Stimulated activated CD4-positive, alpha-beta T cell treated with anti-CD3 and anti-CD28 coated beads, Interleukin-12 subunit alpha, Interleukin-12 subunit beta, amount 100 ng/mL, for 24 hours (primary cell): ENCODE results near the gene EBI3.
A peak's percentile ranks its signal among the peaks of the same experiment; 100 is the strongest.
"Not testable (repeated sequence)": the region's sequence is repeated elsewhere in the genome, so short reads cannot be mapped to it uniquely, and the experiment has no call there.

ENCODE experiments used
- DNase-seq, 2 experiments: peaks; one replicate each; pipeline ENCODE4 v3.0.0-alpha.2; 2020; ENCODE audit warnings: low read depth in 2 of 2

EBI3 gene

DNA sequence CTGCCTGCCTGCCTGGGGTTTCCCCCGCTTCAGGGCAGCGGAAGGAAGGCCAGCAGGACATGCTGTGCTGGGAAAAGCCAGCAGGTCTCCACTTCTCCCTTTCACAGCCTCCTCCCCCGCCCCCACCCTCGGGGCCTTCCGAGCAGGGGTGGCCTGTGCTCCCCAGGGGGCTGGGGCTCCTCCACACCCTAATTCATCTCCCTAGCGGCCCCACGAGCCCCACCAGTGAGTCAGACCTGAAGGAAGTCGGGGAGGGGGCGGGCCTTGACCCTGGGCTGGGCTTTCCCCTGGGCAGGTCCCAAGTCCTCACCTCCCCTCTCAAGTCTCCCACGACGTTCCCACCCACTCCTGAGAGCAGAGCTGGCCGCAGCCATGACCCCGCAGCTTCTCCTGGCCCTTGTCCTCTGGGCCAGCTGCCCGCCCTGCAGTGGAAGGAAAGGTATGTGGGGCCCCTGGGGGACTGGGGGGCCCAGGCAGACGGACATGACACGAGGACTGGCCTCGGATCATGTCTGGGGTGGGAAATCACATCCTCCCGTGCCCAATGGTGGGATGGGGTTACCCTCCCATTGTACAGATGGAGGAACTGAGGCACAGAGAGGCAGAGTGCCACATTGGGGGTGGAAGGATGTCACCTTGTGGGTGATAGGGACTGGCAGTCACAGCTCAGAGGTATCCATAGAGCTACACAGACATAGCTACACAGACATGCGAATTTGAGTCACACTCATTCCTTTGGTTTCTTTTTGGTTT, at the start of gene EBI3:
EBI3 (plus strand) TSS at position 345 of the 753 bp plus-strand sequence; CDS start at position 373, 28 bp downstream.
- DNase-seq = peak in 1 of 2 experiments; percentile 55

GRCh38 chr19:4181053-4181508, 48.2 kb upstream of the EBI3 start:
- no peak for DNase-seq

DNA sequence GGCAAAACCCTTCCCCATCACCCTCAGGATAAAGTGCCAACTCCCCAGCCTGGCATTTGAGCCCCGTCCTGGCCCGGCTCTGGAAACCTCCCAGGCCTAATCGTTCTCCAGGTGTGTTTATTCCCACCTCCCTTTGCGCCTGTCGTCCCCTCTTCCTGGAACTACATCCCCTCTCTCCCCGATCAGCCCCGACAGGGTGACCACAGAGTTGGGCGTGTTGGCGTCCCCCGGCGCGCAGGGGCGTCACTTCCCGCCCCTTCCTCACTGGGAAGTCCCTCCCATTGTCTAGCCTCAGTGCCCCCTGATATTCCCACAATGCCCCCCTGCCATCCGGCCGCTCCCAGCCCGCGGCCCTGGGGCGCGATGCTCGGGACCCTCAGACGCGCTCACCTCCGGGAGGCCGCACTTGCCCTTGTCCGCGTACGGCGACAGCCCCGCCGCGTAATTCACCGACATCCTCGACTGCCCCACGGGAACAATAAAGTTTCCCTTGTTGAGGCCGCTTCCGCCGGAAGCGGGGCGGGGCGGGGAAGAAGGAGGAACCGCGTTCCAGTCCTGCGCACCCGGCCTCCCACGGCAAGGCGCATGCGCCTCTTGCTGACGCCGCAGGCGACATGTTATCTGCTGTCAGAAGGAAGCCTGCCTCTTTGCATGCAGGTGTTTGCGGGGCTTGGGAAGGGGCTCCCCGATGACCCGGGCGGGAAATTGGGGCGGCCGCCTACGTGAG, 47.1 kb upstream of the EBI3 start, which contains the start of the genes ANKRD24 and SIRT6:
ANKRD24 (plus strand) TSS at position 606 of the 727 bp plus-strand sequence. CDS start 3,737 bp downstream, outside the sequence.
SIRT6 (minus strand) TSS at position 480 of the 727 bp plus-strand sequence; CDS start at position 456, 24 bp downstream.
- peak; percentile 91 to 94 for DNase-seq

DNA sequence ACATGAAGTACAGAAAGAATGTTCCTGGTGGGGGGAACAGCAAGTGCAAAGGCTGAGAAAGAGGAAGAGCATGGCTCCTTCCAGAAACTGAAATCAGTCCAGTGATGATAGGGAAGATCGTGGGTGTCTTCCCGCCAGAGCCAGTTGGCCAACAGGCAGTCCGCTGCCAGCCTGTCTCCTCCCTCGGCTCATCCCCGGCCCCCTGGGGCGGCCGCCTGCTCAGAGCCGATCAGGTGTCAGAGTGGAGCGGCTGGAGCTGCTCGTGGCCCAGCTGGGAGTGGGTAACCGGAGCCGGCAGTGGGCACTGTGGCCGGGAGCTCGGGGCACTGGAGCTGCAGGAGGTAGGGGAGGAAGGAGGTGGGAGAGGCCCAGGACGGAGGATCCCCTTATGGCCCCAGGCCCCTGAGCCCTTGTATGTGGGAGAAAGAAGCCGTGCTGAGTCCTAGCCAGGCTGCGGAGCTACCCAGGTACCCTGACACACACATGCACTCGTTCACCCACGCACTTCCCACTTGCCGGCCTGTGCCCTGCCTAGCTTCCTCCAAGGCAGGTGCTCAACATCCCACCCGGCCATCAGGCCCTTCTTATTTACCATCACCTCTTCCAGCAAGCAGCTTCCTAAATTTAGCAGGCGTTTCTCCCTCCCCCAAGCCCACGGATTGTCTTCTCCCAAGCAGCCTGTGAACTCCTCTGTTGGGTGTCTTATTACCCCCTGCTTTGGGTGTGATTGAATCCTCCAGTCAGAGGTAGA, 45.2 kb upstream of the EBI3 start:
- DNase-seq = no peak

DNA sequence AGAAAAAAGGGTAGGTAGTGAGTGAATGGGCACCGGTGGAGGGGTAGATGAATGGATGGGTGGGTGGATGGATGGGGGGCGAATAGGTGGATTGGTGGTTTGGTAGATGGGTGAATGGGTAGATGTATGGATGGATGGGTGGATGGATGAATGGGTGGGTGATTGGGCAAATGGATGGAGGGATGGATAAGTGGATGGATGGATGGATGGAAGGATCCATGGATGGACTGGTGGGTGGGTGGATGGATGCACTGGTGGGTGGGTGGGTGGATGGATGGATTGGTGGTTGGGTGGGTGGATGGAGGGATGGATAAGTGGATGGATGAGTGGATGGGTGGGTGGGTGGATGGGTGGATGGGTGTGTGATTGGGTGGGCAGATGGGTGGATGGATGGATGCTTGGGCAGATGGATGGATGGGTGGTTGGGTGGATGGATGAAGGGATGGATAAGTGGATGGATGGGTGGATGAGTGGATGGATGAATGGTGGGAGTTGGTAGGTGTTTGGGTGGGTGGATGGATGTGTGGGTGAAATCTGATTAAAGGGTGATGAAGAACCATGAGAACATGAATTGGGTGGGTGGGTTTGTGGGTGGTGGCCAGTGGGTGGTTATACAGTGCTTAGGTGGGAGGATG, 44.5 kb upstream of the EBI3 start:
- no peak for DNase-seq

DNA sequence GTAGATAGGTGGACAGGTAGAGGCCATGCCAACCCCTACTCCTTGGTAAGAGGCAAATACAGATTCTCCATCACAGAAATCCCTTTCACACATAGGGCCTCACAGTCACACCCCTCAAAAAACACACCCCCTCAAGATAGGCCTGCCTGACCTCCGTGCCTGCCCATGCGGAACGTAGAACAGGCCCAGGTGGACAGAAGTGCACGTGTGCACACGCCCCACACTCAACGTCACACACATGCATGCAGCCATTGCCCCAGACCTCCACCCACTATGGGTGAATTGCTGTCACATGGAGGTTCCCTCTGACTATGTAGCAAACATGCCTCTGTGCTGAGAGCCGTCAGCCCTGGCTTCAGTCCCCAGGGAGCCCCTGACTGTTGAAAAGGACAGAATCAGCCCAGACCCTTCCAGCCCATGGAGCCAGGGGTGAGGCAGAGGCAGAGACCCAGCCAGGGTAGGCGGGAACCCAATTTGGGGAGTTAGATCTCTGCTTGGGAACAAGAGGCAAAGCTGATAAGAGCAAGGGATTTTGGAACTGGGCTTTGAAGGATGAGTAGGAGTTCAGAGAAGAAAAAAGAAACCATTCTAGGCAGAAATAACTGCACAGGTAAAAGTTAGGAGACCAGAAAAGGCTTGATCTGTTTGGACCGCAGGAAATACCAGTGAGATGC, 43.8 kb upstream of the EBI3 start:
- DNase-seq = no peak

DNA sequence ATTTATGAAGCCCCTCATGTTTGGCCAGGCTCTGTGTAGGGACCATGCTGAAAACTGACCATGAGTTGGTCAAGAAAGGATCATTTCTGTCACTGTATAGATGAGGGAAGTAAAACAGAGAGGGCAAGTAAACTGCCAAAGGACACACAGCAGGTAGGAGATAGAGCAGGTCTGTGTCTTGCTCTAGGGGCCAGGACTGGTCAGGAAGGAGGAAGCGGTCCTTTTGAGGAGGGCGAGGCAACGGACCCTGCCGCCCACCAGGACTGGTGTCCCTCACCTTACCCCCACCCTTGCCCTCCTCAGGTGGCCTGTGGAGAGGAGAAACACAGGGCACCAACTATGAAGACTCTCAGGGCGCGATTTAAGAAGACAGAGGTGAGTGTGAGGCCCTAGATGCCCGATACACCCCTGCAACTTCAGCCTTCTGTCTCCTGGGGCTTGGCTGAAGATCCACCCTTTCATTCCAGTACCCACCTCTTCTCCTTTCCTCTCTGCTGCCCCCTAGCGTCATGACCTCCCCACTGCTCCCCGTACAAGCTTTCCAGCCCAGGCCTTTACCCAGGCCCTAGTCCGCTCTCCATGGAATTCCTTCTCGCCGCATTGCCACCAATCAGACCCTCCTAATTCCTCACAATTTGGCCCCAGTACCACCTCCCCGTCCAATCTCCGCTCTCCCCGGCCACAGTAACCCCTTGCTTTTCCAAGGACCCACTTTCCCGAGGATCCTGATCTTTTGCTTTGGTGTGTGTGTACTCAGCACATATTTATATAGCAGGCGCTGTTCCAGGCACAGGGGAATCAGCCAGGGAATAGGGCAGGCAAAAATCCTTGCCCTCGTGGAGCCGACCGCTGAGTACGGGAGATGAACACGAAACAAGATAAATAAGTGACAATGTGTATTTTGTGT, 43.0 kb upstream of the EBI3 start:
- peak; percentile 60 to 85 for DNase-seq

DNA sequence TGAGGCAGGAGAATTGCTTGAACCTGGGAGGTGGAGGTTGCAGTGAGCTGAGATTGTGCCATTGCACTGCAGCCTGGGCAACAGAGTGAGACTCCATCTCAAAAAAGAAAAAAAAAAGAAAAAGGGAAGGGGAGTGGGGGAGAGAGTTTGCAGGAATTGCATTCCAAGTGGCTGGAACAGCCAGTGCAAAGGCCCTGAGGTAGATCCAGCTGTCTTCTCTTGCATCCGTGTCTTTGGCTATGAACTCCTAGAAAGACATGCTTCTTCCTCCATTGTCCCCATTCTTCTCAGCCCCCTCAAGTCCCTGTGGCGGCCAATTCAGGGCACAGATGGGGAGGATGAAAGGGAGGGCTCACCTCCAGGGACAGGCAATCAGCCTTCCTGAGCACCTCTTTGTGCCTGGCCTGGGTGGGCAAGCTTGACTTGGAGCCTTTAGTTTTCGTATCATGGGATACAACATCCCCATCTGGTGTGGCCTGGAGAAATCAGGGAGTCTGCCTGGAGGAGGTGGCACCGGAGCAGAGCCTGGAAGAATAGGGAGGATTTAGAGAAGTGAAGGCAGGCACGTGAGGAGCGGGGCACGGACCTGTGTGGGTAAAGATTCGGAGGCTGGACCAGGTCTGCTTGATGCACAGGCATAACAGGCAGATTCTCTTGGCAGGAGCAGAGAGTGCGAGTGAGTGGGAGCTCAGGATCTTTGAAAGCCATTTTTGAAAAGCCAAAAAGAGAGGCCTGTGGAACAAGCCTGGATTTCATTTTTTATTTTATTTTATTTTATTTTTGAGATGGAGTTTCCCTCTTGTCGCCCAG, 41.8 kb upstream of the EBI3 start:
- no peak for DNase-seq

- no peak for DNase-seq
Measured at GRCh38 chr19:4189641-4190040, 39.7 kb upstream of the EBI3 start.

GRCh38 chr19:4192537-4192936, 36.8 kb upstream of the EBI3 start:
- DNase-seq = not testable (repeated sequence)

- DNase-seq = no peak
Measured at GRCh38 chr19:4194353-4194752, 35.0 kb upstream of the EBI3 start.

- no peak for DNase-seq
Measured at GRCh38 chr19:4196009-4196408, 33.3 kb upstream of the EBI3 start.

GRCh38 chr19:4196587-4197148, 32.7 kb upstream of the EBI3 start:
- no peak for DNase-seq

DNA sequence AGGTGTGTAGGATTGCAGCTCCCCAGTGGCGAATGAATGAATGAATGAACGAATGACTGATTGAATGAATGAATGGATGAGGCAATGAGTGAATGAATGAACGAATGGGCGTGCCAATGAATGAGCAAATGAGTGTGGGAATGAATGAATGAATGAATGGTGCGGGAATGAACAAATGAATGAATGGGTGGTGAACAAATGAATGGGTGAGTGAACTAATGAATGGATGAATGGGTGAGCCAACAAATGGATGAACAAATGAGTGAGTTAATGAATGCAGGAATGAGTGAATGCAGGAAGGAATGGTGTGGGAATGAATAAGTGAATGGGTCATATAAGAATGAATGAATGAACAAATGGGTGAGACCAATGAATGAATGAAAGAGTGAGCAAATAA, 32.1 kb upstream of the EBI3 start:
- DNase-seq = no peak

- no peak for DNase-seq
Measured at GRCh38 chr19:4197625-4198466, 31.5 kb upstream of the EBI3 start.

GRCh38 chr19:4198467-4199126, 30.7 kb upstream of the EBI3 start:
- DNase-seq = no peak

DNA sequence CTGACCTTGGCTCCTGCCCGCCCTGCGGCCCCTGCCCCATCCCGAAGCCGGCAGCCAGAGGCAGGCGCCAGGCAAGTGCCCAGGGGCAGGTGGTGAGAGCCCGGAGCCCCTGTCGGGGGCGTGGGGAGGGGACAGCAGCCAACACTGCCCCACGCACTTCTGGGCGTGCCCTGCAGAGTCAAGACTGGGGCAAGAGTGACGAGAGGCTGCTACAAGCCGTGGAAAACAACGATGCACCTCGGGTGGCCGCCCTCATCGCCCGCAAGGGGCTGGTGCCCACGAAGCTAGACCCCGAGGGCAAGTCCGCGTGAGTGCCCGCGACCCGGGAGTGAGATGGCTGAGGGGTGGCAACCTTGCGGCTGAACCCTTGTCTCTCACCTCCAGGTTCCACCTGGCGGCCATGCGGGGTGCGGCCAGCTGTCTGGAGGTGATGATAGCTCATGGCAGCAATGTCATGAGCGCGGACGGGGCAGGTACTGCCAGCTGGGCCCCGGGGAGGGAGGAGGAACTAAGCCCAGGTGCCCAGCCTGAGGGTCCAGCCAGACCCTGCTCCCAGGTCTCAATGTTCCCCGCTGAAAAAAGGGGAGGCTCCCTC, 29.5 kb upstream of the EBI3 start:
- DNase-seq = no peak
